T-helper 2 cell treated with Interferon-gamma antibody and Interleukin-4, amounts not matched to agents 5 μg/mL and 100 μg/mL, for 36 hours (primary cell): ENCODE results near the gene PPRC1.
A peak's percentile ranks its signal among the peaks of the same experiment; 100 is the strongest.

Source experiments
- DNase-seq: peaks from one replicate; pipeline ENCODE4 v3.0.0; 2021; ENCODE audit warnings: low spot score
- H3K27ac Mint-ChIP-seq: one replicate; pipeline ENCODE4 v1.8.0; 2021; ENCODE audit warnings: mild to moderate bottlenecking, mixed read lengths
- H3K27me3 Mint-ChIP-seq: one replicate; pipeline ENCODE4 v1.8.0; 2021; ENCODE audit warnings: low read depth, mixed read lengths
- H3K36me3 Mint-ChIP-seq: one replicate; pipeline ENCODE4 v1.8.0; 2021; ENCODE audit warnings: low read depth, mixed read lengths
- H3K4me1 Mint-ChIP-seq: one replicate; pipeline ENCODE4 v1.8.0; 2021; ENCODE audit warnings: low read depth, mixed read lengths
- H3K4me3 Mint-ChIP-seq: one replicate; pipeline ENCODE4 v1.8.0; 2022; ENCODE audit warnings: mild to moderate bottlenecking, moderate library complexity, mixed read lengths
- H3K9me3 Mint-ChIP-seq: one replicate; pipeline ENCODE4 v1.8.0; 2021; ENCODE audit warnings: mixed read lengths

The PPRC1 gene

DNA sequence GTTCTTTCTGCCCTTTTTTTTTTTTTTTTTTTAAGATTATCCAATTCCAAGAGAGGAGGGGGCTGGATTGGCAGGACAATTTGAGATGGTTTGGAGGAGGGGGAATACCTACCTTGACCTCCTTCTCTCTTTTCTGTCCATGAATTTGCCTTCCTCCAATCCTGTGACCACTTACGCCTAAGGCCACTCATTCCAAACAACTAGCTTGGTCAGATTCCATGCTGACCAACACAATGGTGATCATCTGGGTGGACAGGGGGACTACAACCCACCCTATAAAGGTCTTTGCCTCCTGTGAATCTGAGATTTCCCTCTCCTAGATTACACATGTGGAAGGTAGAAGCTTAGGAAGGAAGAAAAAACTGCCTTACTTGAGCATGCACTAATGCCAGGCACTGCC lies 10.4 kb upstream of the PPRC1 start:
- no peak for DNase-seq
- no peak overlapping the region for H3K27ac Mint-ChIP-seq
- no peaks in the 10 kb centered on the region for H3K9me3 Mint-ChIP-seq
- peaks cover 29% of the 10 kb centered on the region for H3K4me1 Mint-ChIP-seq
- H3K4me3 Mint-ChIP-seq, result no peak overlapping the region
- H3K27me3 Mint-ChIP-seq, result no peaks in the 10 kb centered on the region
- peaks cover 1% of the 10 kb centered on the region for H3K36me3 Mint-ChIP-seq

DNA sequence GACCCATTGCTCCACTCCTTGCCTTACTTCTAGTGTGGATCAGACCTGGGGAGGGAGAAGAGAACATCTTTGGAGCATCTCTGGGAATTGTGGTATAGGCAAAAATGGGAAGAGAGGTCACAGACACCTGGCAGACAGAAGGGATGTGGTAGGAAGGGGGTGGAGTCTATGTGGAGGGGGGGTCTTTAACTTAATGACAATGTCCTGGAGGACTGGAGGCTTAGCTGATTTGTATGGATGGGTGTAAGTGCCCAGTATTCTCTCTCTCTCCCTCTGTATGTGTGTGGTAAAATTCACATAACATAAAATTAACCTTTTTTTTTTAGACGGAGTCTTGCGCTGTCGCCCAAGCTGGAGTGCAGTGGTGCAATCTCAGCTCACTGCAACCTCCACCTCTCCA lies 9.6 kb upstream of the PPRC1 start:
- no peaks in the 10 kb centered on the region for H3K27me3 Mint-ChIP-seq
- no peaks in the 10 kb centered on the region for H3K9me3 Mint-ChIP-seq
- peaks cover 1% of the 10 kb centered on the region for H3K36me3 Mint-ChIP-seq
- no peak overlapping the region for H3K4me3 Mint-ChIP-seq
- no peak for DNase-seq
- peaks cover 21% of the 10 kb centered on the region for H3K4me1 Mint-ChIP-seq
- no peak overlapping the region for H3K27ac Mint-ChIP-seq

DNA sequence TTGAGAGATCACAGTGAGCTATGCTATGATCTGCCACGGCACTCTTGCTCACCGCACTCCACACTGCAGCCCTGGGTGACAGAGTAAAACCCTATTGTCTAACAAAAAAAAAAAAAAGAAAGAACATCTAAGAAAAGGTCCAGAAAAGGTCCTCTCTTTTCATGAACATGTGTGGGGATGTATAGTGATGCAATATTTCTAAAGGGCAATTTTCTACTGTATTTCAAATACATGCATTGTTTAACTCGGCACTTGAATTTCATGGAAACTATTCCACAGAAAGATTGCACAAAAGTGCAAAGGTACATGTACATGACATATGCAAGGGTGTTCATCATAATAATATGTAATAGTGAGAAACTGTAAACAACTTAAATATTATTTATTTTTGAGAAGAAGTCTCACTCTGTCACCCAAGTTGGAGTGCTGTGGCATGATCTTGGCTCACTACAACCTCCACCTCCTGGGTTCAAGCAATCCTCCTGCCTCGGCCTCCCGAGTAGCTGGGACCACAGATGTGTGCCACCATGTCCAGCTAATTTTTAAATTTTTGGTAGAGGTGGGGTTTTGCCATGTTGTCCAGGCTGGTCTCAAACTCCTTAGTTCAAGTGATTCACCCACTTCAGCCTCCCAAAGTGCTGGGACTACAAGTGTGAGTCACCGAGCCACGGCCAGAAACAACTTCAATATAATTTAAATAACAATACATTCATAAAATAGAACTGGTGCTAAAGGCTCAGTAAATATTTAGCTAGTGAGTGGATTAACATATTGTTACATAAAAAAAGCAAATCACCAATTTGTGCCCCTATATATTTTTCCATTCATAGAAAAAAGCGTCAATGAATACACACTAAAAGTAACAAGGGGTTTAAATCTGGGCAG lies 1.3 kb upstream of the PPRC1 start:
- Mint-ChIP-seq H3K36me3 (peaks cover 15% of the 10 kb centered on the region), H3K27ac (no peak overlapping the region), H3K9me3 (no peaks in the 10 kb centered on the region), H3K4me3 (peak overlapping the region; percentile 91), H3K4me1 (peaks cover 26% of the 10 kb centered on the region), H3K27me3 (no peaks in the 10 kb centered on the region)
- DNase-seq, result no peak

DNA sequence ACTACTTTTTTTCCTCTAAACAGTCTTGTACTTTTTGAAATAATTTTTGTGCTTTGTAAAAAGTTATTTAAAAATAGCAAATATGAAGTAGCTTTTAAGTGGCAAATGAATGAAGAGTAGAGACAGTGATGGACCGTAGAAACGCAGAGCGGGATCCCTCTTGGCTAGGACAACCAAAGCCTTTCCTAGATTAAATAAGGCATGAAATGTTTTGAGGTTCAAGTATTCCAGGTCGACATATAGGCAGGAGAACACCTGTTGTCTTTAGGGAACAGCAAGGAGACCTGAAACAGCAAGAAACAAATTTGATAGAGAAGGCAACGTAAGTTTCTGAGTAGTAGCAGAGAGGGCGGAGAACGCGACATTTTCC lies 662 bp upstream of the PPRC1 start:
- Mint-ChIP-seq H3K27me3 (no peaks in the 10 kb centered on the region), H3K4me3 (peak overlapping the region; percentile 91), H3K27ac (peak overlapping the region; percentile 94), H3K36me3 (peaks cover 15% of the 10 kb centered on the region), H3K4me1 (peaks cover 26% of the 10 kb centered on the region), H3K9me3 (no peaks in the 10 kb centered on the region)
- no peak for DNase-seq

GRCh38 chr10:102133373-102134195 lies 744 bp downstream of the PPRC1 start:
- H3K27me3 Mint-ChIP-seq, result no peaks in the 10 kb centered on the region
- peaks cover 15% of the 10 kb centered on the region for H3K36me3 Mint-ChIP-seq
- H3K9me3 Mint-ChIP-seq, result no peaks in the 10 kb centered on the region
- DNase-seq, result peak; percentile 65
- H3K4me1 Mint-ChIP-seq, result peaks cover 29% of the 10 kb centered on the region
- H3K4me3 Mint-ChIP-seq, result peak overlapping the region; percentile 91
- H3K27ac Mint-ChIP-seq, result peak overlapping the region; percentile 94

DNA sequence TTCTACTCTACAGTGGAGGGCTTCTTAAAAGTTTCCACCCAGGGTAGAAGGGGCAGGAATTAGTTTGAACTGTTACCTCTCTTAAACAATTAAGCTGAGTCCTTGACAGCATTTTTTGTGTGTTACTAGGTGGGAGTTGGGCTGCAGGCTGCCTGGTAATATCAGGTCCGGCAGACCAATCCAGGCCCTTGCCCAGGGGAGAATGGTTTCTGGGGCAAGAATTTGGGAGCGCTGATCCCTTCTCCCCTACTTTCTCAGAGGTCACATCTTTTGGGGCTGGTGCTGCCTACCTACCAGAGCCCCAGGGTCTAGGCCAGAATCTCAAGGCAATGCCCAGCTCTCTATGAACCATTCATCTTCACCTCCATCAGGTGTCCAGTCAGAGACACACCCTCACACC lies 1.6 kb downstream of the PPRC1 start:
- Mint-ChIP-seq H3K4me1 (peaks cover 29% of the 10 kb centered on the region), H3K9me3 (no peaks in the 10 kb centered on the region), H3K36me3 (peaks cover 20% of the 10 kb centered on the region), H3K27me3 (no peaks in the 10 kb centered on the region), H3K4me3 (peak overlapping the region; percentile 91), H3K27ac (peak overlapping the region; percentile 94)
- no peak for DNase-seq

DNA sequence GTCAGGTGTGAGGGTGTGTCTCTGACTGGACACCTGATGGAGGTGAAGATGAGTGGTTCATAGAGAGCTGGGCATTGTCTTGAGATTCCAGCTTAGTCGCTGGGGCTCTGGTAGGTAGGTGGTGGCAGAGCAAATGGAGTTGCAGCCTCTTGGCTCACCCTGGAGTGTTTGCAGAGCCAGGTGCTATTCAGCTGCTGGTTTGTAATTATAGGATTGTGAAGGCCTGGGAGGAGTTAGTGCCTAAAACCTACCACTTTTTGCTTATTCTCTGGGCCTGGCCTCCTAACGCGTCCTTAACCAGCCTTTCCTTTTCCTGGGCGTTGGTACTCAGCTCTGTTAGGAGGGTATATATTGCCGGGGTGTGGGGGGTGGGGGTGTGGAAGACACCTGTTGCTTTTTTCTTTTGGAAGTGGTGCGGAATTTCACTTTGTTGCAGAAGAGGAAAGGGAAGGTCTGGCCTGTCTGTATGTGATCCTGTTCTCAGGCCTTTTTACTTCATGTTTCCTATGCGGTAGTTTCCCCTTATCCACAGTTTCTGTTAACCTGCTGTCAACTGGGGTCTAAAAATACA lies 3.2 kb downstream of the PPRC1 start:
- H3K27ac Mint-ChIP-seq, result peak overlapping the region; percentile 4

DNA sequence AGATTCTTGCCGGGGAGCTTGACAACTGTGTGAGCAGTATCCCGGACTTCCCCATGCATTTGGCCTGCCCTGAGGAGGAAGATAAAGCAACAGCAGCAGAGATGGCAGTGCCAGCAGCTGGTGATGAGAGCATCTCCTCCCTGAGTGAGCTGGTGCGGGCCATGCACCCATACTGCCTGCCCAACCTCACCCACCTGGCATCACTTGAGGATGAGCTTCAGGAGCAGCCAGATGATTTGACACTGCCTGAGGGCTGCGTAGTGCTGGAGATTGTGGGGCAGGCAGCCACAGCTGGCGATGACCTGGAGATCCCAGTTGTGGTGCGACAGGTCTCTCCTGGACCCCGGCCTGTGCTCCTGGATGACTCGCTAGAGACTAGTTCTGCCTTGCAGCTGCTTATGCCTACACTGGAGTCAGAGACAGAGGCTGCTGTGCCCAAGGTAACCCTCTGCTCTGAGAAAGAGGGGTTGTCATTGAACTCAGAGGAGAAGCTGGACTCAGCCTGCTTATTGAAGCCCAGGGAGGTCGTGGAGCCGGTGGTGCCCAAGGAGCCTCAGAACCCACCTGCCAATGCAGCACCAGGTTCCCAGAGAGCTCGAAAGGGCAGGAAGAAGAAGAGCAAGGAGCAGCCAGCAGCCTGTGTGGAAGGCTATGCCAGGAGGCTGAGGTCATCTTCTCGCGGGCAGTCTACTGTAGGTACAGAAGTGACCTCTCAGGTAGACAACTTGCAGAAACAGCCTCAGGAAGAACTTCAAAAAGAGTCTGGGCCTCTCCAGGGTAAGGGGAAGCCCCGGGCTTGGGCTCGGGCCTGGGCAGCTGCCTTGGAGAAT lies 6.7 kb downstream of the PPRC1 start:
- no peaks in the 10 kb centered on the region for H3K9me3 Mint-ChIP-seq
- peaks cover 46% of the 10 kb centered on the region for H3K36me3 Mint-ChIP-seq
- H3K4me1 Mint-ChIP-seq, result peaks cover 15% of the 10 kb centered on the region
- no peak overlapping the region for H3K27ac Mint-ChIP-seq
- no peak overlapping the region for H3K4me3 Mint-ChIP-seq
- no peak for DNase-seq
- no peaks in the 10 kb centered on the region for H3K27me3 Mint-ChIP-seq

More for the DNA sequence above, 3.2 kb downstream of the PPRC1 start:
- peaks cover 31% of the 10 kb centered on the region for H3K36me3 Mint-ChIP-seq
- no peak overlapping the region for H3K4me3 Mint-ChIP-seq
- no peak for DNase-seq
- peaks cover 29% of the 10 kb centered on the region for H3K4me1 Mint-ChIP-seq
- no peaks in the 10 kb centered on the region for H3K9me3 Mint-ChIP-seq
- no peaks in the 10 kb centered on the region for H3K27me3 Mint-ChIP-seq

GRCh38 chr10:102140218-102140617 lies 7.4 kb downstream of the PPRC1 start:
- no peak for DNase-seq
- Mint-ChIP-seq H3K4me3 (no peak overlapping the region), H3K27me3 (no peaks in the 10 kb centered on the region), H3K4me1 (peaks cover 9% of the 10 kb centered on the region), H3K36me3 (peaks cover 44% of the 10 kb centered on the region), H3K27ac (no peak overlapping the region), H3K9me3 (no peaks in the 10 kb centered on the region)

DNA sequence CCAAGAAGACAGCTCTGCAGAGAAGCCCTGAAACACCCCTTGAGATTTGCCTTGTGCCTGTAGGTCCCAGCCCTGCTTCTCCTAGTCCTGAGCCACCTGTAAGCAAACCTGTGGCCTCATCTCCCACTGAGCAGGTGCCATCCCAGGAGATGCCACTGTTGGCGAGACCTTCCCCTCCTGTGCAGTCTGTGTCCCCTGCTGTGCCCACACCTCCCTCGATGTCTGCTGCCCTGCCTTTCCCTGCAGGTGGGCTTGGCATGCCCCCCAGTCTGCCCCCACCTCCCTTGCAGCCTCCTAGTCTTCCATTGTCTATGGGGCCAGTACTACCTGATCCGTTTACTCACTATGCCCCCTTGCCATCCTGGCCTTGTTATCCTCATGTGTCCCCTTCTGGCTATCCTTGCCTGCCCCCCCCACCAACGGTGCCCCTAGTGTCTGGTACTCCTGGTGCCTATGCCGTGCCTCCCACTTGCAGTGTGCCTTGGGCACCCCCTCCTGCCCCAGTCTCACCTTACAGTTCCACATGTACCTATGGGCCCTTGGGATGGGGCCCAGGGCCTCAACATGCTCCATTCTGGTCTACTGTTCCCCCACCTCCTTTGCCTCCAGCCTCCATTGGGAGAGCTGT lies 8.2 kb downstream of the PPRC1 start:
- no peaks in the 10 kb centered on the region for H3K9me3 Mint-ChIP-seq
- H3K36me3 Mint-ChIP-seq, result peaks cover 46% of the 10 kb centered on the region
- no peak overlapping the region for H3K27ac Mint-ChIP-seq
- no peaks in the 10 kb centered on the region for H3K27me3 Mint-ChIP-seq
- no peak overlapping the region for H3K4me3 Mint-ChIP-seq
- DNase-seq, result no peak
- H3K4me1 Mint-ChIP-seq, result peaks cover 5% of the 10 kb centered on the region

DNA sequence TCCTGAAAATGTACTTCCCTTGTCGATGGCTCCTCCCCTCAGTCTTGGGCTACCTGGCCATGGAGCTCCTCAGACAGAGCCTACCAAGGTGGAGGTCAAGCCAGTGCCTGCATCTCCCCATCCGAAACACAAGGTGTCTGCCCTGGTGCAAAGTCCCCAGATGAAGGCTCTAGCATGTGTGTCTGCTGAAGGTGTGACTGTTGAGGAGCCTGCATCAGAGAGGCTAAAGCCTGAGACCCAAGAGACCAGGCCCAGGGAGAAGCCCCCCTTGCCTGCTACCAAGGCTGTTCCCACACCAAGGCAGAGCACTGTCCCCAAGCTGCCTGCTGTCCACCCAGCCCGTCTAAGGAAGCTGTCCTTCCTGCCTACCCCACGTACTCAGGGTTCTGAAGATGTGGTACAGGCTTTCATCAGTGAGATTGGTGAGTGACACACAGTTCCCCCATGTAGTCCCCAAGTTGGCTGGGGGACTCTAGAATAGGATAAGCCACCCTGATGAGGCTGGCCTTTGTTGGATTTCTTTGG lies 8.8 kb downstream of the PPRC1 start:
- no peak for DNase-seq
- Mint-ChIP-seq H3K4me1 (peaks cover 3% of the 10 kb centered on the region), H3K36me3 (peaks cover 49% of the 10 kb centered on the region), H3K4me3 (no peak overlapping the region), H3K27ac (no peak overlapping the region), H3K9me3 (no peaks in the 10 kb centered on the region), H3K27me3 (no peaks in the 10 kb centered on the region)

GRCh38 chr10:102146971-102147428 lies 14.2 kb downstream of the PPRC1 start:
- H3K27ac Mint-ChIP-seq, result no peak overlapping the region
- no peak overlapping the region for H3K4me3 Mint-ChIP-seq
- peaks cover 67% of the 10 kb centered on the region for H3K36me3 Mint-ChIP-seq
- no peaks in the 10 kb centered on the region for H3K27me3 Mint-ChIP-seq
- H3K9me3 Mint-ChIP-seq, result no peaks in the 10 kb centered on the region
- peaks cover 15% of the 10 kb centered on the region for H3K4me1 Mint-ChIP-seq
- DNase-seq, result no peak

DNA sequence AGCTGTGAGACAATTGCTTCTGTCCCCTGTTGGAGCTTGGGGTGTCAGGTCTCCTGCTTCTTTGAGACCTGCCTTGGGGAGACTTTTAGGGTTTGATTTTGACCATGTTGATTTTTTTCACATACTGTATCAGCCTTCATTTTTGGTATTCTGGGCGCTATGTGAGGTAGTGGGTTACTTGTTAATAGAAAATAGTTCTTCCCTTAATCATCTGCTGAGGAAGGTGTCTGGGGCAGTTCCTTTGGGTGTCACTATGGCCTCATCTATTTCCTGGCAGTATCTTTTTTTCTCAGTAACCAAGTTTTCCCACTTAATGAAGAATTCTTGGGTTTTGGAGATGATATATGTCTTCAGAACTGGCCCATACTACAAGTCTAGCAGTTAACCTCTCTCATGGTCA lies 14.7 kb downstream of the PPRC1 start:
- H3K27me3 Mint-ChIP-seq, result no peaks in the 10 kb centered on the region
- H3K27ac Mint-ChIP-seq, result no peak overlapping the region
- no peak for DNase-seq
- no peaks in the 10 kb centered on the region for H3K9me3 Mint-ChIP-seq
- peaks cover 15% of the 10 kb centered on the region for H3K4me1 Mint-ChIP-seq
- peaks cover 69% of the 10 kb centered on the region for H3K36me3 Mint-ChIP-seq
- no peak overlapping the region for H3K4me3 Mint-ChIP-seq
